Measurements from ENCODE around the gene GRAMD4.

GRCh38 chr22:46614025-46614931 is 5.9 kb upstream of the GRAMD4 start:
- no peak for TF ChIP-seq CTCF (IDR thresholded peaks at IDR 0.05)
- no peak for TF ChIP-seq POLR2A (IDR thresholded peaks at IDR 0.05)

All from testis (tissue), 2 donors.